Mesenchymal stem cell (in vitro differentiated cells and primary cell): ENCODE measurements around the gene EPHA2.

ENCODE experiments used
- DNase-seq: peaks from one replicate; pipeline ENCODE4 v3.0.0-alpha.2; 2013
- H2AFZ ChIP-seq: one replicate; pipeline ENCODE4 v1.6.1; 2013; ENCODE audit warnings: low read depth, mild to moderate bottlenecking, control low read depth, inconsistent platforms, low read length, moderate library complexity
- H2AK5ac ChIP-seq: 2 replicates; pipeline ENCODE4 v1.6.1; 2013; ENCODE audit warnings: low read length, moderate library complexity, mild to moderate bottlenecking, inconsistent platforms; ENCODE audit not compliant: severe bottlenecking
- H2BK120ac ChIP-seq: one replicate; pipeline ENCODE4 v1.6.1; 2013; ENCODE audit warnings: low read depth, mild to moderate bottlenecking, inconsistent platforms, low read length, moderate library complexity
- H2BK12ac ChIP-seq, 2 experiments: one replicate each; pipeline ENCODE4 v1.6.1; 2013; ENCODE audit warnings: inconsistent platforms in 2 of 2, low read length in 2 of 2, mild to moderate bottlenecking in 2 of 2, moderate library complexity in 2 of 2, control low read depth in 1 of 2
- H2BK15ac ChIP-seq: one replicate; pipeline ENCODE4 v1.6.1; 2013; ENCODE audit warnings: mild to moderate bottlenecking, low read depth, inconsistent platforms; ENCODE audit not compliant: poor library complexity, severe bottlenecking
- H2BK5ac ChIP-seq: 2 replicates; pipeline ENCODE4 v1.6.1; 2013; ENCODE audit warnings: low read depth, mild to moderate bottlenecking, low read length, control low read depth, inconsistent platforms; ENCODE audit not compliant: poor library complexity, severe bottlenecking
- H3K14ac ChIP-seq, 2 experiments: one replicate each; pipeline ENCODE4 v1.6.1; 2013; ENCODE audit warnings: inconsistent platforms in 2 of 2, low read length in 2 of 2, control low read depth in 1 of 2, mild to moderate bottlenecking in 1 of 2, moderate library complexity in 1 of 2
- H3K18ac ChIP-seq, 2 experiments: one replicate each; pipeline ENCODE4 v1.6.1; 2013; ENCODE audit warnings: inconsistent platforms in 2 of 2, low read length in 2 of 2, control low read depth in 1 of 2, low read depth in 1 of 2, mild to moderate bottlenecking in 1 of 2
- H3K23ac ChIP-seq, 2 experiments: one replicate each; pipeline ENCODE4 v1.6.1; 2013; ENCODE audit warnings: inconsistent platforms in 2 of 2, low read length in 2 of 2, mild to moderate bottlenecking in 2 of 2, moderate library complexity in 2 of 2, control low read depth in 1 of 2
- H3K27ac ChIP-seq: 2 replicates; pipeline ENCODE4 v1.5.1; 2013; ENCODE audit warnings: mild to moderate bottlenecking, moderate library complexity, low read length, control low read depth, inconsistent platforms; ENCODE audit not compliant: poor library complexity, severe bottlenecking
- H3K27me3 ChIP-seq, 2 experiments: 2 replicates each; pipeline versions ENCODE4 v1.6.1 to v1.7.0; 2013; ENCODE audit warnings: low read length in 2 of 2, mild to moderate bottlenecking in 2 of 2, moderate library complexity in 2 of 2, control low read depth in 1 of 2, inconsistent platforms in 1 of 2; ENCODE audit not compliant: control insufficient read depth in 1 of 2, insufficient read depth in 1 of 2
- H3K36me3 ChIP-seq, 2 experiments: 2 replicates each; pipeline versions ENCODE4 v1.6.1 to v1.7.0; 2013; ENCODE audit warnings: low read length in 2 of 2, control low read depth in 1 of 2, inconsistent platforms in 1 of 2, low read depth in 1 of 2, mild to moderate bottlenecking in 1 of 2; ENCODE audit not compliant: insufficient read depth in 2 of 2, control insufficient read depth in 1 of 2
- H3K4ac ChIP-seq, 2 experiments: one replicate each; pipeline ENCODE4 v1.6.1; 2013; ENCODE audit warnings: inconsistent platforms in 2 of 2, low read length in 2 of 2, mild to moderate bottlenecking in 2 of 2, moderate library complexity in 2 of 2, control low read depth in 1 of 2, low read depth in 1 of 2
- H3K4me1 ChIP-seq: 2 replicates; pipeline ENCODE4 v1.6.1; 2013; ENCODE audit warnings: low read depth, low read length, control low read depth; ENCODE audit not compliant: control insufficient read depth, insufficient read depth
- H3K4me2 ChIP-seq: 2 replicates; pipeline ENCODE4 v1.6.1; 2013; ENCODE audit warnings: low read length, mild to moderate bottlenecking, inconsistent platforms; ENCODE audit not compliant: poor library complexity, severe bottlenecking
- H3K4me3 ChIP-seq, 2 experiments: 2 replicates each; pipeline versions ENCODE4 v1.5.1 to v1.7.0; 2013; ENCODE audit warnings: low read length in 2 of 2, mild to moderate bottlenecking in 2 of 2, control low read depth in 1 of 2, low read depth in 1 of 2; ENCODE audit not compliant: insufficient read depth in 1 of 2
- H3K79me1 ChIP-seq: replicated peaks from 2 replicates; pipeline ENCODE4 v1.6.1; 2013; ENCODE audit warnings: mild to moderate bottlenecking, control low read depth, low read length, inconsistent platforms; ENCODE audit not compliant: poor library complexity, severe bottlenecking
- H3K9ac ChIP-seq: 2 replicates; pipeline ENCODE4 v1.7.0; 2013; ENCODE audit warnings: mild to moderate bottlenecking, low read length, moderate library complexity
- H3K9me3 ChIP-seq: 2 replicates; pipeline ENCODE4 v1.7.0; 2013; ENCODE audit warnings: mild to moderate bottlenecking, low read length; ENCODE audit not compliant: control insufficient read depth
- H4K8ac ChIP-seq: one replicate; pipeline ENCODE4 v1.6.1; 2013; ENCODE audit warnings: inconsistent platforms, mild to moderate bottlenecking, low read length, moderate library complexity
- H4K91ac ChIP-seq: one replicate; pipeline ENCODE4 v1.6.1; 2013; ENCODE audit warnings: mild to moderate bottlenecking, low read length, inconsistent platforms
- WGBS: methylation state at CpG from one replicate; pipeline ENCODE4 v1.1.7; 2013; ENCODE audit warnings: mixed read lengths; 5-methylcytosine and 5-hydroxymethylcytosine counted together

EPHA2 gene

DNA sequence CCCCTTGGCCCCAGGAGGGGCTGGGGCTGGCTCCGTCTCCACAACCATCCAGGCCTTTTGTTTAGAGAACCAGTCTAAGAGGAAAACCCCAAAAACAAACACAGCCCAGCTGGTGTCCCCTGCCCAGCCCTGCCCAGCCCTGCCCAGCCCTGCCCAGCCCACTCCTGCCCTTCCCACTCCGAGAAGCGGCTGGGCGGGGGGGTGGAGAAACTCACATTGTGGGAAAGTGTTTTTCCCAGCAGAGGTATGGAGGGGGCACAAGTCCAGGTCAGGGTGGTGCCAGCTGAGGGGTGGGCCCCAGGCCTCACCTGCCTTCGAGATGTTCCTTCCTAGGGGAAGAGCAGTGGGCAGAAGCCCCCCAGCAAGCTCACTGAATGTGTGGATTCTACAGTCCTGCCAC, 72.4 kb downstream of the EPHA2 start:
- WGBS = 86% methylated on average over 5 of the region's 5 CpGs
- DNase-seq = no peak
- H4K8ac ChIP-seq = peak overlapping the region; percentile 51

GRCh38 chr1:16082283-16083038, 73.4 kb downstream of the EPHA2 start:
- Histone ChIP-seq H3K4ac (no peak overlapping the region), H3K23ac (no peak overlapping the region), H3K27ac (no peak overlapping the region), H3K4me3 (no peak overlapping the region), H3K14ac (no peak overlapping the region), H3K18ac (peak overlapping the region in 1 of 2 experiments; percentile 55), H2BK15ac (no peak overlapping the region), H2BK120ac (no peak overlapping the region), H3K4me2 (no peak overlapping the region), H3K79me1 (peaks cover 7% of the 10 kb centered on the region), H2BK5ac (no peak overlapping the region), H3K9ac (peak overlapping the region; percentile 15), H4K91ac (peak overlapping the region; percentile 24), H2AK5ac (peak overlapping the region; percentile 98), H3K36me3 (no peaks in the 10 kb centered on the region), H2AFZ (no peak overlapping the region), H3K27me3 (peaks cover 0 to 3% of the 10 kb centered on the region in 2 experiments), H3K9me3 (no peaks in the 10 kb centered on the region), H2BK12ac (peak overlapping the region; percentile 64 to 80), H4K8ac (no peak overlapping the region), H3K4me1 (peaks cover 21% of the 10 kb centered on the region)
- 53% methylated on average over 8 of the region's 9 CpGs for whole genome bisulfite sequencing
- peak; percentile 67 for DNase-seq

More for the DNA sequence above, 72.4 kb downstream of the EPHA2 start:
- Histone ChIP-seq H3K36me3 (no peaks in the 10 kb centered on the region), H3K14ac (no peak overlapping the region), H2BK12ac (peak overlapping the region in 1 of 2 experiments; percentile 58), H2AFZ (no peak overlapping the region), H3K4ac (no peak overlapping the region), H3K9me3 (no peaks in the 10 kb centered on the region), H3K23ac (no peak overlapping the region), H2BK5ac (no peak overlapping the region), H4K91ac (peak overlapping the region; percentile 7), H3K27ac (no peak overlapping the region), H2AK5ac (peak overlapping the region; percentile 72), H3K4me2 (no peak overlapping the region), H3K4me1 (peaks cover 23% of the 10 kb centered on the region), H3K18ac (no peak overlapping the region), H3K79me1 (peaks cover 7% of the 10 kb centered on the region), H3K4me3 (no peak overlapping the region), H2BK15ac (peak overlapping the region; percentile 54), H3K9ac (no peak overlapping the region), H2BK120ac (no peak overlapping the region), H3K27me3 (peaks cover 0 to 3% of the 10 kb centered on the region in 2 experiments)

- H2BK5ac ChIP-seq = no peak overlapping the region
- 91% methylated on average over 9 of the region's 9 CpGs for WGBS
- no peak overlapping the region for H3K14ac ChIP-seq
- no peaks in the 10 kb centered on the region for H3K9me3 ChIP-seq
- H3K18ac ChIP-seq = no peak overlapping the region
- no peak overlapping the region for H2BK120ac ChIP-seq
- no peak overlapping the region for H3K23ac ChIP-seq
- H3K27ac ChIP-seq = no peak overlapping the region
- peak overlapping the region in 1 of 2 experiments; percentile 1 for H2BK12ac ChIP-seq
- no peak overlapping the region for H4K91ac ChIP-seq
- H3K79me1 ChIP-seq = peaks cover 7% of the 10 kb centered on the region
- peak overlapping the region; percentile 15 for H3K9ac ChIP-seq
- peak overlapping the region; percentile 88 for H2AK5ac ChIP-seq
- H3K4me3 ChIP-seq = no peak overlapping the region
- H3K4me2 ChIP-seq = no peak overlapping the region
- no peak overlapping the region for H2AFZ ChIP-seq
- no peak overlapping the region for H2BK15ac ChIP-seq
- peaks cover 0 to 3% of the 10 kb centered on the region in 2 experiments for H3K27me3 ChIP-seq
- peaks cover 27% of the 10 kb centered on the region for H3K4me1 ChIP-seq
- H3K36me3 ChIP-seq = no peaks in the 10 kb centered on the region
- DNase-seq = no peak
- no peak overlapping the region for H3K4ac ChIP-seq
- H4K8ac ChIP-seq = no peak overlapping the region
These were observed 74.2 kb downstream of the EPHA2 start for GRCh38 chr1:16081636-16082035.

DNA sequence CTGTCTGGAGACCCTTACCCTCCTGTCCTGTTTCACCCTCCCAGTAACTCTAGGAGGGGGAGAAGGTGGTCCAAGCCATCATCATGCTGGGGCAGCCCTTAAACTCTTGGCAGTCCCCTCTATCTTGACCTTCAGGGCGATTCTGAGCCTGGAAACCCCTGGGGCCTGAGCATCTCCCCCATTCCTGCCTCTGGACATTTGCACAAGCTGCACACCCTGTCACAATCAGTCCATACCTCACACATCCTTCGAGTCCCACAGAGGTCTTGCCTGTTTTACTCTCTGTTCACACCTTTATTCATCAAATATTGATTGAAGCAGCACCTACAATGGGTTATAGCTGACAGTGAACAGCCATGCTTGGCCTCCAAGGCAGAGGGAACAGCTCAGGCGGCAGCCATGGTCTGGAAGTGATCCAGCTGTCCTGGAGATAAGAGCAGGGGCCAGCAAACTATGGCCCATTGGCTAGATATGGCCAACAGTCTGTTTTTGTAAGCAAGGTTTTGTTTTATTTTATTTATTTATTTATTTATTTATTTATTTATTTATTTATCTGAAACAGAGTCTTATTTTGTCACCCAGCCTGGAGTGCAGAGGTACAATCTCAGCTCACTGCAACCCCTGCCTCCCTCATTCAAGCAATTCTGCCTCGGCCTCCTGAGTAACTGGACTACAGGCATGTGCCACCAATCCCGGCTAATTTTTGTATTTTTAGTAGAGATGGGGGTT, 75.3 kb downstream of the EPHA2 start:
- Histone ChIP-seq H4K91ac (no peak overlapping the region), H3K23ac (no peak overlapping the region), H2AFZ (no peak overlapping the region), H2BK120ac (no peak overlapping the region), H3K9me3 (no peaks in the 10 kb centered on the region), H3K4me3 (no peak overlapping the region), H2BK12ac (no peak overlapping the region), H4K8ac (no peak overlapping the region), H3K27ac (no peak overlapping the region), H3K36me3 (no peaks in the 10 kb centered on the region), H2BK5ac (no peak overlapping the region), H3K4me2 (no peak overlapping the region), H3K4me1 (peaks cover 37% of the 10 kb centered on the region), H3K79me1 (peaks cover 7% of the 10 kb centered on the region), H3K9ac (no peak overlapping the region), H2AK5ac (no peak overlapping the region), H3K4ac (no peak overlapping the region), H3K18ac (peak overlapping the region in 1 of 2 experiments; percentile 5), H2BK15ac (no peak overlapping the region), H3K14ac (no peak overlapping the region), H3K27me3 (peaks cover 0 to 3% of the 10 kb centered on the region in 2 experiments)
- WGBS = 93% methylated on average over 4 of the region's 5 CpGs
- no peak for DNase-seq
